Inflammatory macrophage (primary cell): ENCODE data around the gene R3HDM4.

ENCODE experiments used
- DNase-seq, 2 donors: peaks; one replicate each; pipeline ENCODE4 v3.0.0-alpha.2; 2020 to 2022

R3HDM4 gene

DNA sequence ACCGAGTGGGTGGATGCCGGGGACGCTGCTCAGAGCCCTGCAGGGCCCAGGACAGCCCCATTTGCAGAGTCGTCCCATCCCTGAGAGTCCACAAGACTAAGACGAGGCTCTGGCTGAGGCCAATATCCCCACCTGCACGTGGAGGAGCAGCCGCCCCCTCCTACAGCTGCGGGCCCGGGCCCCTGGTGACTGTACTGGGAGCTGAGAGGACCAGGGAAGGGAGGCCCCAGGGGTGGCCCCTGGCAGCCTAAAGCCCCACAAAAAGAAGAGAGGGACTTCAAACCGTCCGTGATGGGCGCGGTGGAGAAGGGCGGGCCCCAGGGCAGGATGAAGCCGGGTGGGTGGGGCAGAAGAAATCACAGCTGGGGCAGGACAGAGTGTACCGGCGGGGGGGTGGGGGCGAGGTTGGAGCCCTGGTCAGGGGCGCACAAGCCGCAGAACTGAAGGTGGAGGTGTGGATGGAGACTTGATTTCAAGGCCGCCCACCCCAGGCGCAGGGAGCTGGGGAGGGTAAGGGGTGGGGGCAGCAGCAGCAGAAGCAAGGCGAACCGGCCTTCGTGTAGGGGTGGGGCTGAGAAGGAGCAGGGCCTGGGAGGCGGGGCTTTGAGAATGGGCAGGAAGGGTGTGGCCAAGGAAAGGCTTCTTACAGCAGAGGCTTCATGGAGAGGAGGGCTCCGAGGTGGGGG, 40.6 kb downstream of the R3HDM4 start:
- DNase-seq, result peak; percentile 62 to 71

DNA sequence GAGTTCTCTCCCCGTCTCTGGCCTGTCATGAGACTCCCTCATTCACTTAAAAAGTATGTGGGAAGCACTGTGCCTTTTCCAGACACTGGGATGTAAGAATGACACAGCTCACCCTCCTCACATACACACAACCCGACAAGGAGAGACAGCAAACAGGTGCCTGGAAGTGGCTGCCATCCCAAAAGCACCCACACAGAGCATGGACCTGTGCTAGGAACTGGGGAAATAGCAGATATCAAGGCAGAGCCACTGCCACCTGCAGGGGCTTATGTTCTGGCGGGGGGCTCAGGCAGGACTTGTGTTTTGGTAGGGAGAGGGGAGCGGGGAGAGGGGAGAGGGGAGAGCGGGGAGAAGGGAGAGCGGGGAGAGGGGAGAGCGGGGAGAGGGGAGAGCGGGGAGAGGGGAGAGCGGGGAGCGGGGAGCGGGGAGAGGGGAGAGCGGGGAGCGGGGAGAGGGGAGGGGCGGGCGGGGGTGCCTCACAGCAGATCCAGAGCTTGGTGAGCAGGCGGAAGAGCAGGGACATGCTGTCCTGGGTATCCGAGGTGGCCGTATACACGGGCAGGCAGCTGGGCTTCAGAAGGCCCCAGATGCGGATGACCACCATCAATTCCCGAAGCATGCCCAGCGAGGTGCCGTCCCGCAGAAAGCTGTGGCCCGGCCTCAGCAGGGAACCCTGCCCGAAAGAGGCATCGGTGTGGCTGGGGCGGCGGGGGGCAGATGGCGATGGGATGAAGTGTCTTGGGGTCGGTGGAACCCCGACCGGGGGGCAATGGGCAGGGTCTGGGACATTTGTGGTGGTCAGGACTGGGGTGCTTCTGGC, 41.4 kb downstream of the R3HDM4 start:
- no peak for DNase-seq

DNA sequence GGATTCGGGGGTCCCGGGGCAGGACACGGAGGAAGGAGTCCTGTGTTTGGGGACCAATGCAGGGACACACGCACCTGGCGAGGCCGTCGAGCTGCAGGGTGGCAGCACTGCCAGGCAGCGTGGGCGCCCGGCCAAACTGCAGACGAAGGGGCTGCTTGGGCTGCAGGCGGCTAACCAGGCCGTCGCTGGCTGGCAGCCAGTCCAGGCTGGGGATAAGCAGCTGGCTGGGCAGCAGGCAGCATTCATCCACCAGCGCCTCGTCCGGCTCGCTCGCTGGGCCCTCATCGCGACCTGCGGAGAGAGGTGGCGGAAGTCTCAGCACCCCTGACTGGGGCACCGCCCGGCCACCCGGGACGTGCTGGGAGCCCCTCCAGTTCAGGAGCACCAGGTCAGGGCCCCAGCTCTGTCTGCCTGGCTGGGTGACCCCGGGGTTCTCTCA, 42.0 kb downstream of the R3HDM4 start:
- no peak for DNase-seq

DNA sequence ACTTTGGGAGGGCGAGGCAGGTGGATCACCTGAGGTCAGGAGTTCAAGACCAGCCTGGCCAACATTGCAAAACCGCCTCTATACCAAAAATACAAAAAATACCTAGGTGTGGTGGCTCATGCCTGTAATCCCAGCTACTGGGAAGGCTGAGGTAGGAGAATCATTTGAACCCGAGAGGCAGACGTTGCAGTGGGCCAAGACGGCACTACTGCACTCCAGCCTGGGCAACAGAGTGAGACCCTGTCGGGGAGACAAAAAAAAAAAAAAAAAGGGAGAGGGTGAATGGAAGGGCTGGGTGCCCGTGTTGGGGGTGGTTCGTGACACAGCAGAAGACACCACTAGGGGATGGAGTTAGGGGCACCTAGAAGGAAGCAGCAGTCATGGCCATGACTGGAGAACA, 42.7 kb downstream of the R3HDM4 start:
- no peak for DNase-seq

DNA sequence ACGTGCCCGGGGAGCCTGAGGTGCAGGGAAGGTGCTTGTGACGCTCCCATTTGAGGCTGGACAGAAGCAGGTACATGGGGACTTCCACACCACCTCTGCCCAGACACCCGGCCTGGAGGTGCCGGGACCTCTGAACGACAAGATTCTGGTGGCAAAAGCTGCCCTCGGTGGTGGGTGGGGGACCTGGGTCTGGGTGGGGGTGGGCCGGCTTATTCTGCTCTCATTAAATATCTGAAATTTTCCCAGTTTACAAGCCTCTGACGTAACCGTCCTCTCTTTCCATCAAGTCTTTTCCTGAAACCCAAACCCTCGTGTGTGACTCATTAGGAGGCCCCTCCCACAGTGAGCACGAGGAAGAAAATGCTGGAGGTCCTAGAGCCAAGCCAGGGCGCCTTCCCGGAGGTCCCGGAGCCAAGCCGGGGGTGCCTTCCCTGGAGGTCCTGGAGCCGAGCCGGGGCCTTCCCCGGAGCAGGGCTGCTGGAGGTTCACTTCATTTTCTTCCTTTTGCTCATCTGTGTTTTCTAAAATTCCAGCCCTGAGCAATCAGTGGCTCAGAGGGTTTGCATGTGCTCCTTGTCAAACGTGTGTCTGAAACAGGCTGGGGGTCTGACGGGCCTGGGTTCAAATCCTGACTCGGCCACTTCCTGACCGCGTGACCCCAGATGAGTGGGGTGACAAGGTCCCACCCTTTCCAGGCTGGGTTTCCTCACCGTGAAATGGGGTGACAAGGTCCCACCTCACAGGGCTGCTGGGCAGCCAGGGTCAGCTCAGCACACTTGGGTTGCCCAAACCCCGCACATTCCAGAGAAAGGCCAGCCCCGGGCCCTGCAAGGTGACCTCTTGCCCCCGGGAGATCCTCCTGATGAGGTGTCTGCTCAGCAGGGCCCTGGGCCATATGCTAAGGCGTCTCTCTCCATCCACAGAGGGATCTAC, 43.5 kb downstream of the R3HDM4 start:
- no peak for DNase-seq

DNA sequence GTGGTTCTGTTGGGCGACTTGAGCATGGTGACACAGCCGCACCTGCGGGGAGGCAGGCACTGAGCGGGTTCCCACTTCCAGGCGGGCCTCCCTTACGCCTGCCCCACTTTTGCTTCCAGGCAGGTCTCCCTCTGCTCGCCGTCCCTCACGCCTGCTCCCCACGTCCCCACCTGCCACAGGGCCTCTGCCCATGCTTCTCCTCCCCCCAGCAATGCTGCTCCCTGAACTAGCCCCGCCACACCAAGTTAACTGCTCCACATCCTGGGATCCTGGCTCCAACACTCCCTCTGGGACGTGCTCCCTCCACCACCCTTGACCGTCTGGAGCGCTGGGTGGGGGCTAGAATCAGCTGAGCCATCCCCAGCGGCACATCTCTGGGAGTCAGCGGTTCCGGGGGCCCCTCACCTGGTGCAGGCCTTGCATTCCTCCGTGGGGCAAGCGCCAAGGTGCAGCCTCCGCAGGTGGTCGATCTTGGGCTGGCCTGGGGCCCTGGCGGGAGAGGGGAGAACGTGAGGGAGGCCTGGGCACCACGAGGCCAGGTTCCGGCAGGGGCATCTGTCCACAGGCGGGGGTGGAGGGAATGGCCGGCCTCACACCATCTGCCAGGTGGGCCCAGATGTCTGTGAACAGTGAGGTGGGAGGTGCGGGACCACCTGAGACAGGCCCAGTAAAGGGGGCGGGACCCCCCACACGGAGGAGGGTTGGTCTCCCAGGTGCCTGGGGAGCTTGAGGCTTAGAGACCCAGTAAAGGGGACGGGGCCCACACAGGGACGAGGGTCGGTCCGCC, 44.4 kb downstream of the R3HDM4 start:
- DNase-seq, result no peak

DNA sequence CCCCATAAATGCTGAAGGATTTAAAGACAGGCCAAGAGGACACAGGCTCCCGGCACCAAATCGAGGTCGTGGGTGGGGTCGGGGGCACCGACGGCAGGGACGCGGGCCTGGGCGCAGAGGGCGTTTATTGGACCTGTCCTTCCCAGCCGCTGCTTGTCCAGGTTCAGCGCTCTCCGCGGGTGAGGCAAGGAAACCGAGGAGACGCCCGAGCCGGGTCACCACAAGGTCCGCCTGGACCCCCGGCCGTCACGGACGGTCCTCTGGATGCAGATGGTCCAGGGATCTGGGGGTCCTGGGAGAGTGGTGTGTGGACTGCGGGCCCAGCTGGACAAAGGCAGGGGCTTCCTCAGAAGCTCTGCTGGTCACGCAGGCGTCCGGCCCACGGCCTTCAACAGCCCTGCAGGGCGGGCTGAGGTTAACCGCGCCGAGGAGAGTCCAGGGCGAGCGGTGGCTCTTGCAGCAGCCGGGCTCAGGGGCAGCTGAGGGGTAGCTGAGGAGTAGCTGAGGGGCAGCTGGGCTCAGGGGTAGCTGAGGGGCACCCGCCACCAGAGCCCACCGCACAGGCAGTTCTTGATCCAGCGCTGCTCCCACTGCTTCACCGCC, 45.1 kb downstream of the R3HDM4 start:
- DNase-seq, result no peak

DNA sequence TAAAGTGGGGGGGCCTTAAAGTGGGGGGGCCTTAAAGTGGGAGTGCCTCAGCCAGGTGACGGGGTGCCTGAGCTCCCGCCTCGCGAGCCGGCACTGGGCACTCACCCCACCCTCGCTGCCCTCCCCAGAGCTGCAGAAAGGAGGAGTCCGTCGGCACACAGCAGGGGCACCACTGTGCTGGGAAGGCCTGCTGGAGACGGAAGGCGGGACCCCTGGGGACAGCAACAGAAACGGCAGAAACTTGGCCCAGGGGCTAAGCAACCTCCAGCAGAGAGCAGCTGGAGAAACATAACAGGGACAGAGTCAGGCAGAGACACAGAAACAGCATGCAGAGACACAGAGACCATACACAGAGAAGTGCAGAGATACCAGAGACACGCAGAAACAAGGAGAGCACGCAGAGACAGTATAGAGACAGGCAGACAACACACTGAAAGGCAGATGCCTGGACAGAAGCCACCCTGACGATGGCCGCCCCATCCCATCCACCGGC, 45.7 kb downstream of the R3HDM4 start:
- DNase-seq, result no peak

DNA sequence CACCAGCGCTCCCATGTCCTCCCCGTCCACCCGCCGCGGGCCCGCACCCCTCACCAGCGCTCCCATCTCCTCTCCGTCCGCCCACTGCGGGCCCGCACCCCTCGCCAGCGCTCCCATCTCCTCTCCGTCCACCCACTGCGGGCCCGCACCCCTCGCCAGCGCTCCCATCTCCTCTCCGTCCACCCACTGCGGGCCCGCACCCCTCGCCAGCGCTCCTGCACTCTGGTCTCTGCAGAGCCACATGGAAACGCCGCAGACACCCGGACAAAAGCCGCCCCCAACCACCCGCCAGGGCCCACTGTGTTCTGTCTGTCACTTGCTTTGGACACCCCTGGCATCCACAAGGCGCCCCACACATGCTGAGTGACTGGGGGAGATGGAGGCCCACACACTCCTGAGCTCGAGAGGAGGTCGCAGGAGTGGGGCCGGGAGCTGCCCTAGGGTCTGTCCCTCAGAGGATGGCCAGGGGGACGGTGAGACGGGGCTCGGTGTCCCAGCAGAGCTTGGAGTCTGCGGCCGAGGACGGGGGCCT, 46.2 kb downstream of the R3HDM4 start:
- no peak for DNase-seq

DNA sequence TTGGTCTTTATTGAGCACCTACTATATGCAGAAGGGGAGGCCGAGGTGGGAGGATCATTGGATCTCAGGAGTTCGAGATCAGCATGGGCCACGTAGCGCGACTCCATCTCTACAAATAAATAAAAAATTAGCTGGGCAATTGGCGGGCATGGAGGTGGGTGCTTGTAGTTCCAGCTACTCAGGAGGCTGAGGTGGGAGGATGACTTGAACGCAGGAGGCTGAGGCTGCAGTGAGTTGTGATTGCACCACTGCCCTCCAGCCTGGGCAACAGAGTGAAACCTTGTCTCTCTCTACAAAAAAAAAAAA, 49.8 kb downstream of the R3HDM4 start:
- DNase-seq, result peak in 1 of 2 donors; percentile 15

DNA sequence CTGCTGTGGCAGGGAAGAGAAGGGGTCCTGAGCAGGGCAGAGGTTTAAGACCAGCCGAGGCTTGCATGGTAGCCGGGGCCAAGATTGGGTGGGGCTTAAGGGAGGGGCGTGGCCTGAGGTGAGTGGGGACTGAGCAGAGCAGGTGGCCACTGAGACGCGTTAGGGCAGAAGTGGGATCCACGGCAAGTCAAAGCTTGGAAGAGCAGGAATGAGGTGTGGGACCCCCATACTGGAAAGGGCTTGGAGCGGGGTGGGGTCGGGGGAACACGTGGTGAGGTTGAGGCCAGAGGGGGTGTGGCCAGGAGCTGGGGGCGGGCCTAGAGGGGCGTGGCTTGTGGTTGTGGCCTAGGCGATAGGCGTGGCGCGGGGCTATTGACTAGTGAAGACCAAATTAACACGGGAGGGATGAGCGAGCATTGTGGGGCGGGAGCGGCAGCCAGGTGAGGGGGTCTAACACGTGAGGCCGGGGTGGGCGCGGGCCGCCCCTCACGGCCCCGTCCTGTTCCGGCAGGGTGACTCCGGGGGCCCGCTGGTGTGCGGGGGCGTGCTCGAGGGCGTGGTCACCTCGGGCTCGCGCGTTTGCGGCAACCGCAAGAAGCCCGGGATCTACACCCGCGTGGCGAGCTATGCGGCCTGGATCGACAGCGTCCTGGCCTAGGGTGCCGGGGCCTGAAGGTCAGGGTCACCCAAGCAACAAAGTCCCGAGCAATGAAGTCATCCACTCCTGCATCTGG, 50.3 kb downstream of the R3HDM4 start:
- DNase-seq, result peak; percentile 63 to 68

DNA sequence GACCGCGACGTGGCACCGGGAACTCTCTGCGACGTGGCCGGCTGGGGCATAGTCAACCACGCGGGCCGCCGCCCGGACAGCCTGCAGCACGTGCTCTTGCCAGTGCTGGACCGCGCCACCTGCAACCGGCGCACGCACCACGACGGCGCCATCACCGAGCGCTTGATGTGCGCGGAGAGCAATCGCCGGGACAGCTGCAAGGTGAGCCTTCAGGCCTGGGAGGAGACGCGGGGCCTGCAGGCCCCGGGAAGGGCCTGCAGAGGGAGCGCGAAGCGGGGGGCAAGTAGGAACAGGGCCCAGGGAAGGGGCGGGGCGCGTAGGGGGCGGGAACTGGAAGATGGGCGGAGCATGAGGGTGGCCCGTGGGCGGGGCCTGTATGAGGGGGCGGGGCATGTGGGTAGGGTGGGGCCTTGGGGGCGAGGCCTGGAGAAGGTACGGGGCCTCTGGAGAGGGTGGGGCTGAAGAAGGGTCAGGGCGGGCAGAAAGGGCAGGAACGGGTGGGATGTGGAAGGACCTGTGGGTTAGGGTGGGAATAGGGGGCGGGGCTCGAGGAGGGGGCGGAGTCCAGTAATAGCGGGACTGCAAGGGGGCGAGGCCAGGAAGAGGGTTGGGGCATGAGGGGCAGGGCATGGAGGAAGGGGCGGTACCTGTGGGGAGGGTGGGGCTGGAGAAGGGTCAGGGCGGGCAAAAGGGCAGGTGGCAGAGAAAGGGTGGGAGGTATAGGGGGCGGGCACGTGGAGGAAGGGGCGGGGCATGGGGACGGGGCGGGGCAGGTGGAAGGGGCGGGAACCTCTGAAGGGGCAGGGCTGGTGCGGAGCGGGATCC, 51.1 kb downstream of the R3HDM4 start:
- DNase-seq, result peak; percentile 58 to 71

DNA sequence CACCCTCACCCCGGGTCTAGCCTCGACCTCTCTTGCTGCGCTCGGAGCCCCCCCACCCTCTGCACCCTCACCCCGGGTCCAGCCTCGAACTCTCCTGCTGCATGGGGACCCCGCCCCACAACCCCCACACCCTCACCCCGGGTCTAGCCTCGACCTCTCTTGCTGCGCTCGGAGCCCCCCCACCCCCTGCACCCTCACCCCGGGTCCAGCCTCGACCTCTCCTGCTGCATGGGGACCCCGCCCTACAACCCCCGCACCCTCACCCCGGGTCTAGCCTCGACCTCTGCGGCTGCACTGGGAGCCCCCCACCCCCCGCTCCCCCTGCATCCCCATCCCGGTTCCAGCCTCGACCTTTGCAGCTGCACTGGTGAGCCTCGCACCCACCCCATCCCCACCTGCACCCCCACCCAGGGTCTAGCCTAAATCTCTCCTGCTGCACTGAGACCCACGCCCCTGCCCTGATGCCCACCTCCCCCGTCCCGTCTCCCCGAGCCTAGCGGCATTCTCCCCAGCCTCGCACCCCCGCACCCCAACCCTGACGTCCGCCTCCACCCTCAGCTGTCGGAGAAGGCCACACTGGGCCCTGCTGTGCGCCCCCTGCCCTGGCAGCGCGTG, 51.8 kb downstream of the R3HDM4 start:
- DNase-seq, result no peak

DNA sequence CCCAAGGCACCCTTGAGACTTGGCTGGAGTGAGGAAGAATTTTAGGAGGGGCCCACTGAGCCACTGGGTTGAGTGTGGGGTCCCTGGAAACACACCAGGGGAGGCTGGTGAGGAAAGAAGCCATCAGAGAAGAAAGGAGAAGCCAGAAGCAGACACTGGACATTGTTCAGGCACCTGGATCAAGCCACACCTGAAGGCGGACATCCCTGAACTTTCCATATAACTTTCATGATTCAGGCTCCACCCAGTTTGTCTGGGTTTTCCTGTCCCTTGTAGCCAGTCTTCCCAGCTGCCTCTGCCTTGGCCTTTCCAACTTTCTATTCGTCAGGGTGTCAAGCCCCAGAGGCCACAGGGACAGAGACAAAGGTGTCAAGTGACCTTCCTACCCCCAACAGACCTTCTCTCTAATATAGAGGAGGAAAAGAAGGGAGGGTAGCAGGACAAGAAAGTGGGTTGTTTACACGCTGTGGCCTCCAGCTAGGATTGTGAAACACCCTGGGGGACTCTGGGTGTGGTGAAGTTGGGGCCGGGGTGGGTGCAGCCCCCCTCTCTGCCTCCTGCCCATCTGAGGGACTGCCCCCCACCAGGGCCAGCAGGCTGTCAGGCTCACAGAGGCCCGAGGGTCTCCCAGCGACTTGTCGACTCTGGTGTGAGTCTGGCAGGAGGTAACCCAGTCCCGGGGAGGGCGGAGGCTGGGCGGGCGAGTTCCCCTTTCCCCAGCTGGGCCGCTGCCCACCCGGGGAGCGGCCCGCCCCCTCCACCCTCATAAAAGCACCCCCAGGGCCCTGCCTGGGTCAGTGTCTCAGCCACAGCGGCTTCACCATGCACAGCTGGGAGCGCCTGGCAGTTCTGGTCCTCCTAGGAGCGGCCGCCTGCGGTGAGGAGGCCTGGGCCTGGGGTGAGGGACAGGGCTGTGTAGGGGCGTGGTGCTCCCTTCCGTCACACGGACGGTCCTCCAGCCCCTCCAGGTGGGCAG, 53.9 kb downstream of the R3HDM4 start, which contains the start of gene CFD:
Gene CFD, plus strand, starts transcription at position 797 of the 976 bp plus-strand sequence. Its CDS starts 26 bp downstream, at position 823.
- peak; percentile 57 to 61 for DNase-seq

DNA sequence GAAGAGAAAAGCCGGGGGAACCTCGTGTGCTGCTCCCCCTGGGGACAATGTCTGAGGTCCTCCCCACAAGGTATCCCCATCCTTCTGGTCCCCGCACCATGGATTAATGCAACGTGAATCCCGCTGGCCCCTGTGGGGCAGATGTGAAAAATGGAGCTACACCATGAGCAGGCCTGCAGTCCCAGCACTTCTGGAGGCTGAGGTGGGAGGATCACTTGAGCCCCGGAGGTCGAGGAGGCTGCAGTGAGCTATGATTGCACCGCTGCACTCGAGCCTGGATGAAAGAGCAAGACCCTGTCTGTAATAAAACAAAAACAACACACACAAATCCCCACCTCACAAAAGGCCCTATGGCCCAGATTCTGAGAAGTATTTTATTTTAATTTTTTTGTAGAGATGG, 54.7 kb downstream of the R3HDM4 start:
- no peak for DNase-seq

DNA sequence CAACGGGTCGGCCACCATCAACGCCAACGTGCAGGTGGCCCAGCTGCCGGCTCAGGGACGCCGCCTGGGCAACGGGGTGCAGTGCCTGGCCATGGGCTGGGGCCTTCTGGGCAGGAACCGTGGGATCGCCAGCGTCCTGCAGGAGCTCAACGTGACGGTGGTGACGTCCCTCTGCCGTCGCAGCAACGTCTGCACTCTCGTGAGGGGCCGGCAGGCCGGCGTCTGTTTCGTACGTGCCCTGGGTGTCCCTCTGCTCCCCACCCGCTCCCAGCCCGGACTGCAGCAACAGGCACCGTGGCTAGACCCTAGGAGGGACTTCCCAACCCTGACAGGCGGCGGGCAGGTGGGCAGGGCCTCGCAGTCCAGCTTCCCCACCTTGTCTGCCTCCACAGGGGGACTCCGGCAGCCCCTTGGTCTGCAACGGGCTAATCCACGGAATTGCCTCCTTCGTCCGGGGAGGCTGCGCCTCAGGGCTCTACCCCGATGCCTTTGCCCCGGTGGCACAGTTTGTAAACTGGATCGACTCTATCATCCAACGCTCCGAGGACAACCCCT, 57.4 kb downstream of the R3HDM4 start:
- no peak for DNase-seq

DNA sequence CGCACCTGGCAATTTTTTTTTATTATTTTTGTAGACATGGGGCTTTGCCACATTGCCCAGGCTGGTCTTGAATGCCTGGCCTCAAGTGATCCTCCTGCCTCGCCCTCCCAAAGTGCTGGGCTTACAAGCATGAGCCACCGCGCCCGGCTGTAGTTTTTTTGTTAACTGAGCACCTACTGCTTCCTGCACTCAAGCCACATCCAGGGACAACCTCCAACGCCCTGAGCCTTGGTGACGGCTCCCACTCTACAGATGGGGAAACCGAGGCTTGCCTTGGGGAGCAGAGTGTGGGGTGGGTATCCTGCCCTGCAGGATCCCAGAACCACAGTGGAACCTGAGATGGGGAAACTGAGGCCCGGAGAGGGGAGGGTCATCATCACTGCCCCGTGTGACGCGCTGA, 57.9 kb downstream of the R3HDM4 start:
- DNase-seq, result no peak

DNA sequence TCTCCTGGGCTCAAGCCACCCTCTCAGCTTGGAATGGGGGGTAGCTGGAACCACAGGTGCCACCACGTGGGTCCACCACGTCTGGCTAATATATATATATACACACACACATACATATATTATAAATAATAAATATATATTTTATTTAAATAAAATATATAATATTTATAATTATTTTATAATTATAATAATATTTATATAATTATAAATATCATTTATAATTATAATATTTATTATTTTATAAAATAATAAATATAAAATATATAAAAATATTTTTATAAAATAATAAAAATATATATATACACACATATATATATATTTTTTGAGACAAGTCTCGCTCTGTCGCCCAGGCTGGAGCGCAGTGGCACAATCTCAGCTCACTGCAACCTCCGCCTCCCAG, 58.5 kb downstream of the R3HDM4 start:
- no peak for DNase-seq
